Astrocyte of the cerebellum (primary cell): ENCODE measurements around the gene PEMT.

Experiments used
- DNase-seq: peaks from one replicate; pipeline ENCODE4 v3.0.0-alpha.2; 2011; ENCODE audit warnings: low read depth
- H3K4me3 ChIP-seq: 2 replicates; pipeline ENCODE4 v1.5.1; 2011; ENCODE audit warnings: mild to moderate bottlenecking, low read depth, low read length, moderate library complexity
- in situ Hi-C: cut with HindIII; loops from 2 replicates; pipeline ENCODE4 v1.10.0; 2017; ENCODE audit warnings: low sequenced_read_pairs
- TF ChIP-seq, protein P1 (sequence below): IDR thresholded peaks from 2 replicates; pipeline ENCODE4 v1.5.1; 2012; ENCODE audit warnings: low read length, low read depth, moderate library complexity, mild to moderate bottlenecking; ENCODE audit errors: missing control alignments

The PEMT gene

DNA sequence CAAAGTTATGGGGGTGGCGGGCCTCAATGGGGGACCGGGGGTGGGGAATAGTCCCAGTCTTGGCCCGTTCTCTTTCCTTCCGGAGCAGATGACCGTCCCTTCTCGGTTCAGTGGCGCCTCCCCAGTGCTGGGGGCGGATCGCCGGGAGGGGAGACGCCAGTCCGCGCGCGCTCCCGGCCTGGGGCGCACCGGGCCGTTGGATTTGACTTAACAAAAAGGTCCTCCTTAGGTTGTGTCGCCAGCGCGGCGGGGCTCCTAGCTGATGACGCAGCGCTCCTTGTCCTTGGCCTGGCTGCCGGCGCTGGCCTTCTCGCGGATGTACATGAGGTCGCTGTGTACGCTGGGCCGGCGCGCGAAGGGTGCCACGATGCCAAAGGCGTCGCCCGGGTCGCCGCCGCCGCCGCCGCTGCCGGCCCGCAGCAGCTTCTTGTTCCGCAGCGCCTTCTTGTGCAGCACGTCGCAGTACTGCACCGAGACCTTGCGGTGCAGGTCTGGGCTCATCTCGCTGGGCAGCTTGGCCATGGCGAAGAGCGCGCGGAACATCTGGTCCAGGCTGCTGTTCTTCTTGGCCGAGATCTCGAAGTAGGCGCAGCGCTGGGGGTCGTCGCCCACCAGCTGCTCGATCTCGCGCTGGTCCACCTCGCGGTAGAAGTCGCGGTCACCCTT is 96.5 kb downstream of the PEMT start:
- H3K4me3 ChIP-seq: peak overlapping the region; percentile 41
- TF ChIP-seq, protein P1, sequence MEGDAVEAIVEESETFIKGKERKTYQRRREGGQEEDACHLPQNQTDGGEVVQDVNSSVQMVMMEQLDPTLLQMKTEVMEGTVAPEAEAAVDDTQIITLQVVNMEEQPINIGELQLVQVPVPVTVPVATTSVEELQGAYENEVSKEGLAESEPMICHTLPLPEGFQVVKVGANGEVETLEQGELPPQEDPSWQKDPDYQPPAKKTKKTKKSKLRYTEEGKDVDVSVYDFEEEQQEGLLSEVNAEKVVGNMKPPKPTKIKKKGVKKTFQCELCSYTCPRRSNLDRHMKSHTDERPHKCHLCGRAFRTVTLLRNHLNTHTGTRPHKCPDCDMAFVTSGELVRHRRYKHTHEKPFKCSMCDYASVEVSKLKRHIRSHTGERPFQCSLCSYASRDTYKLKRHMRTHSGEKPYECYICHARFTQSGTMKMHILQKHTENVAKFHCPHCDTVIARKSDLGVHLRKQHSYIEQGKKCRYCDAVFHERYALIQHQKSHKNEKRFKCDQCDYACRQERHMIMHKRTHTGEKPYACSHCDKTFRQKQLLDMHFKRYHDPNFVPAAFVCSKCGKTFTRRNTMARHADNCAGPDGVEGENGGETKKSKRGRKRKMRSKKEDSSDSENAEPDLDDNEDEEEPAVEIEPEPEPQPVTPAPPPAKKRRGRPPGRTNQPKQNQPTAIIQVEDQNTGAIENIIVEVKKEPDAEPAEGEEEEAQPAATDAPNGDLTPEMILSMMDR: no peak
- no peak for DNase-seq
- in situ Hi-C loops: no loop called here

DNA sequence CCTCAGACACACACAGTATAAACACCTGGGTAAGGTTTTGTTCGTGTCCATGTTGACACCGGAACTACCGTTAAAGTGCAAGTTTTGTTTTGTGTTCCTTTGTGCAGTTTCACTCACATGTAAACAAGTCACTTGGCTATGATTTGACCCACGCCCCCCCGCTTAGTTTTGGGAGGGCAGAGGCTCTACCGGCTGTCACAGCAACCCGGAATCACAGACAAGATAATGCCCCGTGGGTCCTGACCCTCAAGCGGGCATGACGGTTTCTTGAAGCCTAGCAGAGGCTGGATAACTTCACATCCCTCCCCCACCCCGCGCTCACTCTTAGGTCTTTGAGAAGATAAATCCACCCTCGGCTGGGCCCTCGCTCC is 97.0 kb downstream of the PEMT start:
- H3K4me3 ChIP-seq: peak overlapping the region; percentile 41
- in situ Hi-C loops: no loop called here
- DNase-seq: no peak
- TF ChIP-seq, protein P1: no peak

DNA sequence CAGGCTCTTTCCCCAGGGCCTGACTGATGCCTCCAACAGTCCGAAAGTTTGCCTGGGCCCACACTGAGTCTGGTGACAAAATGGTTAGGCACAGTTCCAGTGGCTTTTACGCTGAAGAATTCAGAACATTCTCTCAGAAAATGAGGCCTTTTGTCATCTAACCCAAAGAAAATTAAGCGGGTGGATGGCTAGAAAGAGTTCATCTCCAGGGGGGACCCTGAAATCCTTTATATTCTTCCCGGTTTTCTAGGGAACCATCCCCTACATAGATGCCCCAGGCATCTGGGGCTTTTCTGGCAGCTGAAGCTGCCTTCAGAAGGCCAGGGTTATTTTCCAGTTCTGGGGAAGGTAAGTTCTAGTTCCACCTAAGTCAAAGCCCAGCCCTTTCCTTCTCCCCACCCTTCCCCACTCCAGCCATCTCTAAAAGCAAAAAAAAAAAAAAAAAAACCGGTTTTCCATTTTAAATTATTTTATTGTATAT is 97.5 kb downstream of the PEMT start:
- TF ChIP-seq, protein P1: no peak
- in situ Hi-C loops: no loop called here
- no peak overlapping the region for H3K4me3 ChIP-seq
- no peak for DNase-seq

DNA sequence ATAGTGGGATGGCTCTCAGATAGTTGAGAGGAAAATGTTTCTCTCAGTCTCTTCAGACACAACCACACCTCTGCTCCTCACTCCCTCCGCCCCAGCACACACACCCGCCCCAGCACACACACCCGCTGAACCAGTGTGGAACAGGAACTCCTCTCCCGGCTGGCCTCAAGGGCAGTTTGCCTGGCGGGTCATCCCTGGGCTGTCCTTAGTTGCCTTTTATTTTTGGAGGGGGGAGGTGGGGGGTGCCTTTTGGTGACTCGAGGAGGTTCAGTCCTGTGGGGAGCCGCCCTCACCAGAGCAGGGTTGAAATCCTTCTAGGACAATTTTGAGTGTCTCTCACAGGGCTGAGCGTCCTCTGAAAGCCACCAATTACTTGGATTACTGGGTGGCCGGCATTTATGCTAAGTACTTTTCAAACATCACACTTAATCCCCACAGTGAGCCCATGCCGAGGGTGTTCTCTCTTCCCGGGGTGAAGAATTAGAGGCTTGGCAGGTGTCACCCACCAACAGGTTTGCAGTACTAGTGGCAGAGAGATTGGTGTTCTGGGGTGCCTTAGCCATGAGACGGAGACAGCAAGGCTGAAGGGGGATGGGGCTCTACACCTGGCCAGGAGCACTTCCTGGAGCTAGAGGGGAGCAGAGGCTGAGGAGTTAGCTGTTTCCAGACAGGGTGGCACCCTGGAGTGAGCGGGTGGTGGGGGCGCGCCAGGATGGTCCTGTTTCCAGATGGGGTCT is 98.1 kb downstream of the PEMT start:
- no peak for DNase-seq
- TF ChIP-seq, protein P1: no peak
- no peak overlapping the region for H3K4me3 ChIP-seq
- in situ Hi-C loops: no loop called here

DNA sequence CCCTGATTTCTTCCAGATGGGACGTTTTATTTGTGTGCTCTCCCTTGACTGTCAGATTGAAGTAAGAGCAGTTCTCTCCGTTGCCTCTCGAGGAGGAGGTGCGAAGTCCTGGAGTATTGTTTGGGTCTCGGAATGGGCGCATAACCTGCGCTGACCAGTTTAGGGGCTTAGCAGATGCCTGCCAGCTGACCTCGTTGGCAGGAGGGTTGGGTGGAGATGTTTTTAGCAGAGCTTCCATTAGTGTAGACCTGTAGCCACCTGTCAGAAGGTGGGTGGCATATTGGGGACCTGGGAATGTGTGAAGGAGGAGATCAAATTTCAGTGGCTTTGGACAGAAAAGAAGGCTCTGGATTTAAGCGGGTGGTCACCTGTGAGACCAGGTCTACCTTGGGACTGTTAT is 98.9 kb downstream of the PEMT start:
- TF ChIP-seq, protein P1: no peak
- DNase-seq: no peak
- H3K4me3 ChIP-seq: no peak overlapping the region
- in situ Hi-C loops: no loop called here

DNA sequence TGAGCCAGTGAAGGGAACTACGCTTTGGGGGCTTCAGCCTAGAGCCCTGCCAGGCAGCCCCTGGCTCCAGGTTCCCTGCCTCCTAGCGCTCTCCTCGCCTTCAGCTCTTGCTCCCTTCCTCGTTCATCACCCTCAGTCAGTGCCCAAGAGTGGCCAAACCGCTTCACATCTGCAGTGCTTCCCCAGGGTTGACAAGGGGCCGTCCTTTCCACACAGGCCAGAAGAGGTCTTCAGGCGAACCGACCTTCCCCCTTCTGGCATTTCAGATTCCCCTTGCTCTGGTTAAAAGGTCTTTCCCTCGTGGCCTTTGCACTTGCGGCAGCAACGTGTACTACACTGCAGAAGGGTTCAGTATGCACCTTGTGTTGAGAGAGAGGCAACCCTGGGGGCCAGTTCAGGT is 99.4 kb downstream of the PEMT start:
- DNase-seq: no peak
- H3K4me3 ChIP-seq: no peak overlapping the region
- in situ Hi-C loops: no loop called here
- TF ChIP-seq, protein P1: no peak
